ENCODE data around the gene SCAPER.

- TF ChIP-seq POLR2A (IDR thresholded peaks at IDR 0.05; ENCODE audit: low read depth, low read length) = no peak
- TF ChIP-seq, protein P1, sequence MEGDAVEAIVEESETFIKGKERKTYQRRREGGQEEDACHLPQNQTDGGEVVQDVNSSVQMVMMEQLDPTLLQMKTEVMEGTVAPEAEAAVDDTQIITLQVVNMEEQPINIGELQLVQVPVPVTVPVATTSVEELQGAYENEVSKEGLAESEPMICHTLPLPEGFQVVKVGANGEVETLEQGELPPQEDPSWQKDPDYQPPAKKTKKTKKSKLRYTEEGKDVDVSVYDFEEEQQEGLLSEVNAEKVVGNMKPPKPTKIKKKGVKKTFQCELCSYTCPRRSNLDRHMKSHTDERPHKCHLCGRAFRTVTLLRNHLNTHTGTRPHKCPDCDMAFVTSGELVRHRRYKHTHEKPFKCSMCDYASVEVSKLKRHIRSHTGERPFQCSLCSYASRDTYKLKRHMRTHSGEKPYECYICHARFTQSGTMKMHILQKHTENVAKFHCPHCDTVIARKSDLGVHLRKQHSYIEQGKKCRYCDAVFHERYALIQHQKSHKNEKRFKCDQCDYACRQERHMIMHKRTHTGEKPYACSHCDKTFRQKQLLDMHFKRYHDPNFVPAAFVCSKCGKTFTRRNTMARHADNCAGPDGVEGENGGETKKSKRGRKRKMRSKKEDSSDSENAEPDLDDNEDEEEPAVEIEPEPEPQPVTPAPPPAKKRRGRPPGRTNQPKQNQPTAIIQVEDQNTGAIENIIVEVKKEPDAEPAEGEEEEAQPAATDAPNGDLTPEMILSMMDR (conservative IDR thresholded peaks at IDR 0.05; ENCODE audit: low read depth, low read length) = no peak
- TF ChIP-seq MAZ (IDR thresholded peaks at IDR 0.05; ENCODE audit: borderline replicate concordance, low read depth, low read length) = no peak
- TF ChIP-seq SMC3 (IDR thresholded peaks at IDR 0.05; ENCODE audit: low read depth, low read length) = no peak
- no peak for TF ChIP-seq CHD1 (IDR thresholded peaks at IDR 0.05; ENCODE audit: low read depth, low read length)
- no peak for TF ChIP-seq BHLHE40 (IDR thresholded peaks at IDR 0.05; ENCODE audit: low read depth, low read length)
- TF ChIP-seq MXI1 (IDR thresholded peaks at IDR 0.05; ENCODE audit: borderline replicate concordance, low read depth, low read length) = no peak
- no peak for TF ChIP-seq CEBPB (IDR thresholded peaks at IDR 0.05; ENCODE audit: low read depth, low read length)
- no peak for TF ChIP-seq RFX5 (IDR thresholded peaks at IDR 0.05; ENCODE audit: low read depth, low read length)
- TF ChIP-seq NFE2L2 (IDR thresholded peaks at IDR 0.05; ENCODE audit: low read depth, low read length) = no peak
Observed at GRCh38 chr15:76860201-76860600, 44.9 kb downstream of the SCAPER start.
